SU-DHL-6 (cell line): ENCODE measurements around the gene TICRR.

Experiments
- H2AFZ ChIP-seq: fragments of 200-600 bp; sonication (generic); 2 replicates; pipeline ENCODE4 v1.6.1; 2014; ENCODE audit warnings: low read depth, mild to moderate bottlenecking, moderate library complexity, mixed read lengths, antibody characterized with exemption, low read length; ENCODE audit not compliant: severe bottlenecking
- H3F3A ChIP-seq: fragments of 200-600 bp; shearing (Covaris generic); 2 replicates; pipeline ENCODE4 v1.6.0; 2016; ENCODE audit warnings: antibody characterized with exemption, mild to moderate bottlenecking; ENCODE audit not compliant: insufficient read depth
- H3K27ac ChIP-seq: fragments of 200-600 bp; sonication (generic); 2 replicates; pipeline ENCODE4 v1.5.1; 2016; ENCODE audit warnings: low read depth, mild to moderate bottlenecking, low read length, moderate library complexity, mixed read lengths
- H3K27me3 ChIP-seq: fragments of 200-600 bp; sonication (generic), shearing (Covaris generic); 2 replicates; pipeline ENCODE4 v1.6.0; 2014; ENCODE audit warnings: mild to moderate bottlenecking, low read length
- H3K36me3 ChIP-seq: fragments of 200-600 bp; sonication (generic); 2 replicates; pipeline ENCODE4 v1.6.1; 2014; ENCODE audit warnings: mild to moderate bottlenecking, low read length, mixed read lengths
- H3K4me2 ChIP-seq: fragments of 300-600, 200-600 bp; shearing (Covaris generic), sonication (generic); 2 replicates; pipeline ENCODE4 v1.6.0; 2014; ENCODE audit warnings: low read length, low read depth, mild to moderate bottlenecking; ENCODE audit not compliant: poor library complexity, severe bottlenecking
- H3K4me3 ChIP-seq: fragments of 200-600 bp; sonication (generic); 2 replicates; pipeline ENCODE4 v1.5.1; 2014; ENCODE audit warnings: antibody characterized with exemption, low read length, mild to moderate bottlenecking, mixed read lengths; ENCODE audit not compliant: insufficient read depth, poor library complexity, severe bottlenecking
- H3K79me2 ChIP-seq: fragments of 200-600 bp; sonication (generic); 2 replicates; pipeline ENCODE4 v1.6.1; 2014; ENCODE audit warnings: mild to moderate bottlenecking, low read length, moderate library complexity; ENCODE audit not compliant: insufficient read depth
- H3K9ac ChIP-seq: fragments of 200-600 bp; sonication (generic); 2 replicates; pipeline ENCODE4 v1.7.0; 2014; ENCODE audit warnings: mild to moderate bottlenecking, low read length
- H3K9me2 ChIP-seq: fragments of 200-600 bp; sonication (generic); replicated peaks from 2 replicates; pipeline ENCODE4 v1.6.1; 2014; ENCODE audit warnings: low read length; ENCODE audit not compliant: insufficient read depth
- H3K9me3 ChIP-seq: fragments of 200-600 bp; sonication (generic); 2 replicates; pipeline ENCODE4 v1.6.1; 2014; ENCODE audit warnings: low read length, mixed read lengths; ENCODE audit not compliant: insufficient read depth
- H4K20me1 ChIP-seq: fragments of 200-600 bp; sonication (generic); 2 replicates; pipeline ENCODE4 v1.6.1; 2014; ENCODE audit warnings: low read depth, mild to moderate bottlenecking, antibody characterized with exemption, low read length, moderate library complexity, mixed read lengths
- CTCF ChIP-seq: fragments of 200-600 bp; sonication (generic); IDR thresholded peaks from one replicate; pipeline ENCODE4 v1.5.1; 2017; ENCODE audit warnings: antibody characterized with exemption, mild to moderate bottlenecking, low read length, moderate library complexity; ENCODE audit not compliant: insufficient read depth, poor library complexity, severe bottlenecking
- EZH2phosphoT487 ChIP-seq: fragments of 200-600 bp; sonication (generic), shearing (Covaris generic); conservative IDR thresholded peaks from 2 replicates; pipeline ENCODE4 v1.6.1; 2018; ENCODE audit warnings: mild to moderate bottlenecking, antibody characterized with exemption, low read length, moderate library complexity, mixed read lengths

The TICRR gene

GRCh38 chr15:89569090-89569745 is 6.1 kb upstream of the TICRR start:
- TF ChIP-seq EZH2phosphoT487: no peak
- TF ChIP-seq CTCF: no peak
- no peaks in the 10 kb centered on the region for H3K79me2 ChIP-seq
- no peaks in the 10 kb centered on the region for H4K20me1 ChIP-seq

GRCh38 chr15:89575656-89576416 is 567 bp downstream of the TICRR start:
- H3K36me3 ChIP-seq: 0 out of 2 replicates have a peak, but pooled peaks cover 8% of the 10 kb centered on the region
- H3K4me3 ChIP-seq: peak overlapping the region; percentile 82
- peaks cover 7% of the 10 kb centered on the region; the same call in 1 of the 2 replicates for H4K20me1 ChIP-seq
- no peaks in the 10 kb centered on the region for H3K9me3 ChIP-seq
- H3K9ac ChIP-seq: peak overlapping the region; percentile 86
- H3K4me2 ChIP-seq: peak overlapping the region; percentile 92
- no peaks in the 10 kb centered on the region for H3K27me3 ChIP-seq
- peak overlapping the region; percentile 58 for H3K27ac ChIP-seq
- TF ChIP-seq CTCF (no peak), EZH2phosphoT487 (no peak)
- peaks cover 54% of the 10 kb centered on the region for H3K79me2 ChIP-seq
- H3F3A ChIP-seq: no peaks in the 10 kb centered on the region
- H2AFZ ChIP-seq: peak overlapping the region; percentile 66
- no peaks in the 10 kb centered on the region for H3K9me2 ChIP-seq

More at GRCh38 chr15:89569090-89569745, 6.1 kb upstream of the TICRR start:
- H3K9me2 ChIP-seq: no peaks in the 10 kb centered on the region
- H3K4me2 ChIP-seq: no peak overlapping the region
- no peak overlapping the region for H3K27ac ChIP-seq
- H3K9ac ChIP-seq: no peak overlapping the region
- no peaks in the 10 kb centered on the region for H3K9me3 ChIP-seq
- no peak overlapping the region for H2AFZ ChIP-seq
- no peaks in the 10 kb centered on the region for H3K36me3 ChIP-seq
- H3K27me3 ChIP-seq: no peaks in the 10 kb centered on the region
- H3K4me3 ChIP-seq: no peak overlapping the region
- no peaks in the 10 kb centered on the region for H3F3A ChIP-seq

GRCh38 chr15:89576417-89576773 is 1.1 kb downstream of the TICRR start:
- Histone ChIP-seq H4K20me1 (peaks cover 10% of the 10 kb centered on the region; the same call in 1 of the 2 replicates), H3K9ac (peak overlapping the region; percentile 86), H3K36me3 (0 out of 2 replicates have a peak, but pooled peaks cover 8% of the 10 kb centered on the region), H3K9me3 (no peaks in the 10 kb centered on the region), H3K79me2 (peaks cover 59% of the 10 kb centered on the region), H3K27ac (peak overlapping the region; percentile 58; the same call in 1 of the 2 replicates), H3F3A (no peaks in the 10 kb centered on the region), H3K4me3 (peak overlapping the region; percentile 82), H3K9me2 (no peaks in the 10 kb centered on the region), H3K27me3 (no peaks in the 10 kb centered on the region), H3K4me2 (peak overlapping the region; percentile 92), H2AFZ (no peak overlapping the region)
- TF ChIP-seq CTCF (no peak), EZH2phosphoT487 (no peak)
